GM12874 (cell line): Measurements from ENCODE around the gene TRPM3.

Experiments used
- CTCF ChIP-seq: IDR thresholded peaks from 2 replicates; pipeline ENCODE4 v1.5.1; 2011; ENCODE audit warnings: low read depth, mild to moderate bottlenecking, control low read depth, low read length, moderate library complexity; ENCODE audit not compliant: insufficient read depth

TRPM3 gene

DNA sequence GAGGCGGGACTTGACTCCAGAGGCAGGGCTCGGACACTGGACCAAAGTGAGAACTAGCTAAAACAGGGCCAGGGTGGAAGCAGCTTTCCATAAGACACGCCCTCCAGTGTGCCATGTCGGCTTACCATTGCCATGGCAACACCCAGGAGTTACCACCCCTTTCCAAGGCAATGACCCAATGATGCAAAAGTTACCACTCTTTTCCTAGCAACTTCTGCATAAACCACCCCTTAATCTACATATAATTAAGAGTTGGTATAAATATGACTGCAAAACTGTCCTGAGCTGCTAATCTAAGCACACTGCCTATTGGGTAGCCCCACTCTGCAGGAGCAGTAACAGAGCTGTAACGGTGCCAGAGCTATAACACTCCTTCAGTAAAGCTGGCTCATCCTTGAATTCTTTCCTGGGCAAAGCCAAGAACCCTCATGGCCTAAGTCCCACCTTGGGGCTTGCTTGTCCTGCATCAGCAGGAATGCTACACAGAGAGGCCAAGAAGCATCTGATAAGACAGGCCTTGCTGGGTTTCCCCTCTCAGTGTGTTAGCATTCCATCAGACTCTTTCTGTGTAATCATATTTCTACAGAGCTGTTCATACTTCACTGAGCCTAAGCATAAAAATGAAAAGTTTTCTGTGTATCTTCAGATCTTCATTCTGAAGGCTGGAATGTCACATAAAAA, 444.2 kb downstream of the TRPM3 start:
- no peak for TF ChIP-seq CTCF

DNA sequence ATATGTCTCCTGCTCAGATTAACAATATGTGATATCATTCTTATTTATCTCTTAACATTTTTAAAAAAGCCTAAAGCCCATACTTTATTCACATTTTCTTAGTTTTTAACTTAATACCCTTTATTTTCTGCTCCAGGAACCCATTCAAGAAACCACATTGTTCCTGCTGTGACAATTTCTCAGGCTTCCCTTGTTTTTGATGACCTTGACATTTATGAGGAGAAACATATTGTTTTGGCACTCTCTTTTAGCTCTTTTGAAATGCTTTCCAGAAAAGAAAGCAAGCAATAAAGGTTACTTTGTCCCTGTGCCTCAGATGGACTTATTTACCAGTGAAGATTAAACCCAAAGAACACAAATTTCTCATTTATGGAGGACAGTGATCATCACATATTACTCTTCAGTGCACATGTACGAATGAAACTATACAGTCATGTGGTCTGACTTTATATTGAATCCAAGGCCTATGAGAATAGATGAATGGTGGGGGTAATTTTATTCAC, 445.5 kb downstream of the TRPM3 start:
- no peak for TF ChIP-seq CTCF

DNA sequence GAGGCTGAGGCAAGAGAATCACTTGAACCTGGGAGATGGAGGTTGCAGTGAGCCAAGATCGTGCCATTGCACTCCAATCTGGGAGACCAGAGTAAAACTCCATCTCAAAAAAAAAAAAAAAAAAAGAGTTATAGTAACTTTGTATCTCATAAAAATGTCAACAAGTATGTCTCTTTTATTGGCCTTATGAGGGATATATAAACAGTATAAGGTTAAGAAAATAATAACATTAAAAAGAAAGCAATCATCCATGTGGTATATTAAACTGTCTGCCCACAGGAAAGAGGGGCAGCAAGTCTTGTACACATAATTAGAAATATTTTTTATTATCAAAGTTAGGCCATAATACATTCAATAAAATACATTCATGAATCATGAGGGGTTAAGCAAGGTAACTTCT, 447.6 kb downstream of the TRPM3 start:
- no peak for TF ChIP-seq CTCF

DNA sequence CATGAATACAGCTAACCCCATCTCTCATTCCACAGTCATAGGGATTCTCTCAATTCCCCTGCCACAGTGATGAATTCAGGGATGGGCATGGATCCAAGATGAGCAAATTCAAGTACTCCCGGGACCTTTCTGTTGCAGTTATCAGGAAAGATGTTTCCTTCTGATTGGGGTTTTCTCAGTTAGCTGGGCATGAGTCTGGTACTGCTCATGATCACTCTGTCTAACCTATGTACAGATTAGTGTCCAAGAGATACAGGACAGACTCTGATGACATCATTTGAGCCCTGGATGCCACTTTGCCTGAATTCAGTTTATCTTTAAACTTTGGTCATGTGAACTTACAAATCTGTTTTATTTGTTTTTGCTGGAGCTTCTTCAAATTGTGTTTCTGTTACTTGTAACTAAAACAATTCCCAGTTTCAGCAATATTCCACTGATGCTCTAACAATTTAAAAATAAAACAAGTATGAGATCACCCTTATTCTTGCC, 449.2 kb downstream of the TRPM3 start:
- TF ChIP-seq CTCF: no peak

- TF ChIP-seq CTCF: no peak
Measured at GRCh38 chr9:70668751-70669150, 452.7 kb downstream of the TRPM3 start.

DNA sequence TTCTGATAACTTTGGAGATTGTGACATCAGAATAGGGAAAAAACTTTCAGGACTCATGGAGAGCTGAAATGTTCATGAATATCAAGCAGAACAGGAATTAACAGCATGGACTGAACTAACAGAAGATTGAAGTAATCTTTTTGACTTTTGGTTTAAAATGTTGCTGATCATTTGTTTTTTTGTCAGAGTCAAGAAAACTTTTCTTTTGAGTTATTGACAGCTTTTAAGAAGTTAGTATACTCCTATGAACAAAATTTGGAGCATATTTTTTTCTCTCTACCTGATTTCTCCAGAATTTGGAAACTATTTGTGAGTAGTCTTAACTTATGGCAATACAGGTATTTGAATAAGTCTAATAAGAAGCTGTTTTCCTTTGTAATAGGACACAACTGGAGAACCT, 462.7 kb downstream of the TRPM3 start:
- no peak for TF ChIP-seq CTCF

GRCh38 chr9:70656281-70656680, 465.1 kb downstream of the TRPM3 start:
- no peak for TF ChIP-seq CTCF

GRCh38 chr9:70654144-70654543, 467.3 kb downstream of the TRPM3 start:
- no peak for TF ChIP-seq CTCF
